ENCODE results near the gene PDE4B.

DNA sequence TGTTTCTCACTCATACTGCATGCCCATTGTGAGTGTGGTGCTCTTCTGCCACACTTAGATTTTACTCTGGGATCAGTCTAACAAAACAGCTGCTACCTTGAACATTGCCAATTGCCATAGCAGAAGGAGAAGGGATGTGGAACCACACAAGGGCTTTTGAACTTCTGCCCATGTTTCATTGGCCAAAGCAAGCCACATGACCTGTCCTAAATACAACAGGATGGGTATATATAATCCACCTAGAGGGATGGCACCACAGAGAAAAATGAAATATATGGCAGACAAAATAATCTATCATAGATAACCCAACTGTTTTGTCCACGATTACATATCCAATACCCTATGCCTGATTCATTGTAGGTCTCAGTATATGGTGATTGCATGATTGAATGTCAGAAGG lies 26.3 kb downstream of the PDE4B start:
- TF ChIP-seq, protein P1, sequence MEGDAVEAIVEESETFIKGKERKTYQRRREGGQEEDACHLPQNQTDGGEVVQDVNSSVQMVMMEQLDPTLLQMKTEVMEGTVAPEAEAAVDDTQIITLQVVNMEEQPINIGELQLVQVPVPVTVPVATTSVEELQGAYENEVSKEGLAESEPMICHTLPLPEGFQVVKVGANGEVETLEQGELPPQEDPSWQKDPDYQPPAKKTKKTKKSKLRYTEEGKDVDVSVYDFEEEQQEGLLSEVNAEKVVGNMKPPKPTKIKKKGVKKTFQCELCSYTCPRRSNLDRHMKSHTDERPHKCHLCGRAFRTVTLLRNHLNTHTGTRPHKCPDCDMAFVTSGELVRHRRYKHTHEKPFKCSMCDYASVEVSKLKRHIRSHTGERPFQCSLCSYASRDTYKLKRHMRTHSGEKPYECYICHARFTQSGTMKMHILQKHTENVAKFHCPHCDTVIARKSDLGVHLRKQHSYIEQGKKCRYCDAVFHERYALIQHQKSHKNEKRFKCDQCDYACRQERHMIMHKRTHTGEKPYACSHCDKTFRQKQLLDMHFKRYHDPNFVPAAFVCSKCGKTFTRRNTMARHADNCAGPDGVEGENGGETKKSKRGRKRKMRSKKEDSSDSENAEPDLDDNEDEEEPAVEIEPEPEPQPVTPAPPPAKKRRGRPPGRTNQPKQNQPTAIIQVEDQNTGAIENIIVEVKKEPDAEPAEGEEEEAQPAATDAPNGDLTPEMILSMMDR (IDR thresholded peaks at IDR 0.05), result no peak
- TF ChIP-seq EZH2 (IDR thresholded peaks at IDR 0.05) (no peak), EZH2phosphoT487 (IDR thresholded peaks at IDR 0.05) (no peak)
